DMS153 treated with DMSO at 0.1 percent for 48 hours (cell line): ENCODE data around the gene RSRP1.
"Not testable (repeated sequence)": the region's sequence is repeated elsewhere in the genome, so short reads cannot be mapped to it uniquely, and the experiment has no call there.

Source experiments
- DNase-seq: peaks from one replicate; lab custom pipeline; 2025; ENCODE audit not compliant: unreplicated experiment; lab: John Stamatoyannopoulos, UW

The RSRP1 gene, protein sequence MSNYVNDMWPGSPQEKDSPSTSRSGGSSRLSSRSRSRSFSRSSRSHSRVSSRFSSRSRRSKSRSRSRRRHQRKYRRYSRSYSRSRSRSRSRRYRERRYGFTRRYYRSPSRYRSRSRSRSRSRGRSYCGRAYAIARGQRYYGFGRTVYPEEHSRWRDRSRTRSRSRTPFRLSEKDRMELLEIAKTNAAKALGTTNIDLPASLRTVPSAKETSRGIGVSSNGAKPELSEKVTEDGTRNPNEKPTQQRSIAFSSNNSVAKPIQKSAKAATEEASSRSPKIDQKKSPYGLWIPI

DNA sequence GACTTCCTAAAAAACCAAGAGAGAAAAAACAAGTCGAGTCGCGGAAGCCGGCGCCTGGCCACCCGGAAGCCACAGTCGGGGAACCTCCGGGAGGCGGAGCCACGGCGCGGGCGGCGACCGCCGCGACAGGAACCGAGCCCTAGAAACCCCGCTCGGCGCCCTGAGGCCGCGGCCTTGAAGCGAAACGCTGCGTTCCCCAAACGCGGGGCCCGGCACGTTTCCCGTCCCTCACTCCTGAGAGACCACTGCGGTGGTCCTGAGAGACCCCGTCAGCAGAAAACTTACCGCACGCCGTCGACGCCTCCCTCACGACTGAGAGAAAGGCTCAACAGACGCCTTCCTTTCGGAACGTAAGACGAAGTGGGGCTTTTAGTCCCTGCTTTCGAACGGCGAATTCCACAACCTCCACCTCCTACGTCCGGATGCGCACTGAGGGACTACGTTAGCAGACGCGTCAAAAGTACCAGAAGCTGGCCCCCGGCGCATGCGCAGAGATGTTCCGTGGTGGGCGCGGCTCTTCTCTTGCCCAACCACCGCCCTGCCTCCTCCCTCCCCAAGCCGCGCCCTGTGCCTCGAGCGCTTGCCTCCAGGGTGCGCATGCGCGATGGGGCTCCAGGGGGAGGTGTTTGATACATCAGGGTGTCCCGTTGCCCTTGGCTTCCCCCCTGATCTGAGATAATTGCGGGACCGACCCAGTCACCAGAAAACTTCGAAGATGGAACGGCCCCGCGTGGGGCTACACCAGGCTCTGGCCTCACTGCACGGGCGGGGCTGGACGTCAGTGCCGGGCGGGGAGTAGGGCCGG, at the start of gene RSRP1:
Gene RSRP1 (minus strand): TSS at position 431 of the 805 bp plus-strand sequence. CDS start 491 bp downstream, outside the sequence.
- peak; percentile 96 for DNase-seq

DNA sequence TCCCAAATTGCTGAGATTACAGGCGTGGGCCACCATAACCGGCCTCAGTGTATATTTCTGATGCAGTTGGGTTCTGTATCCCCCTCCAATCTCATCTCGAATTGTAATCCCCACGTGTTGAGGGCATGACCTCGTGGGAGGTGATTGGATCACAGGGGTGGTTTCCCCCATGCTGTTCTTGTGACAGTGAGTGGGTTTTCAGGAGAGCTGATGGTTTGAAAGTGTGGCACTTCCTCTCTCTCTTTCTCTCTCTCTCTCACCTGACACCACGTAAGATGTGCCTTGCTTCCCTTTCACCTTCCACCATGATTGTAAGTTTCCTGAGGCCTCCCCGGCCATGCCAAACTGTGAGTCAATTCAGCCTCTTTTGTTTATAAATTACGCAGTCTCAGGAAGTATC, 49.2 kb upstream of the RSRP1 start:
- DNase-seq: not testable (repeated sequence)

DNA sequence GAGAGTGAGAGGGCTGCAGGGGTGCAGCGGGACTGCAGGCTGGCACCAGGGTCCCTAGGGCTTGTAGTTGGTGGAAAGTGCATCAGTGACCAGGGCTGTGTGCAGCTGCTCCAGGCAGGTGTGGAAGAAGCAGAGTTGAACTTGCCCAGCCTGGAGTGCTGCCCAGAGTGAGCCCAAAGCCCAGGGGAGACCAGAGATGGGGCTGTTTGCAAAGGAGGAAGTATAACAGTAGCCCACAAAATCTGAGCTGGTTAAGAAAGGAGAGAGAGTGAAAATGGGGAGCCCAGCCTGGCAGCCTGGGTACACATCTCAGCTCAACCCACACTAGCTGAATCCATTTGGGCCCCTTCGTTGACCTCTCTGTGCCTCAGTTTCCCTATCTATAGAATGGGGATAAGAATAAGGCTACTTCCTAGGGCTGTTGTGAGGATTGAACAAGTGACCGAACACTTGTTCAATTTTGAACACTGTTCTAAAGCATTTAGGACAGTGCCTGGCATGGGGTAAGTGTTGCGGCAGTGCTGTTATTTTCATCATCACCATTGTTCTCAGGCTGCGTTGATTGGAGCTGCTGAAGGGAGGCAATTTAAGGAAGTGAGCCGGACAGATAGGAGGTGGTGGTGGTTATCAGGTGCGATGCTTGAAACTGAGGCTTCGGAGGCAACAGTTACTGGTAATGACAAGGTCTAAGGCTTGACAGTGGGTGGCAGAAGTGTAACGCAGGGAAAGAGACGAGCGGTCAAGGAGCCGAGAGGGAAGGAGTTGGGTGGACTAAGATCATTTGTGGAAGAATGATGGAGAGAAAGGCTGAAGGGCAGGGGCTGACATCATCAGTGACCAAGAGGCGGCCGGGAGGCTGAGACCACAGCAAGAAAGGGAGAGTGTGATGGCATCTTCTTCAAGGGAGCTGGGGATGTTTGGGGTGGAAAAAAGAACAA, 47.9 kb upstream of the RSRP1 start:
- DNase-seq: not testable (repeated sequence)

GRCh38 chr1:25293426-25293825, 46.2 kb upstream of the RSRP1 start:
- DNase-seq: not testable (repeated sequence)

DNA sequence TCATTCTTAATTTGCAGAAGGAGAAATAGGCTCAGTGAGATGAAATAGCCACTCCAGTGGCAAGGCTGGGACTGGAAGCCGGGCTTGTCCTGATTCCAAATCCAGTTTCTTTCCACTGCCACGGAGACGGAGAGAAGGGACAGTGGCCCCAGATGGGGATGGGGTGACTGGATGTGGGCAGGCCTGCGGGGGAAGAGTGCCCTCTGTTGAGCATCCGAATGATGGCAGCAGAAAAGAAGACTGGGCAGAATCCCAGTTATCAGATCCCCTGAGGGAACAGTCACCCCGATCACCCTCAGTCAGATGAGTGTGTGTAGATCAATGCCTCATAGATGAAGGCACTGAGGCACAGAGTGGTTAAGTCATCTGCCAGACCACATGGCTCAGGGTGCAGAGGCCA, 42.8 kb upstream of the RSRP1 start:
- not testable (repeated sequence) for DNase-seq

DNA sequence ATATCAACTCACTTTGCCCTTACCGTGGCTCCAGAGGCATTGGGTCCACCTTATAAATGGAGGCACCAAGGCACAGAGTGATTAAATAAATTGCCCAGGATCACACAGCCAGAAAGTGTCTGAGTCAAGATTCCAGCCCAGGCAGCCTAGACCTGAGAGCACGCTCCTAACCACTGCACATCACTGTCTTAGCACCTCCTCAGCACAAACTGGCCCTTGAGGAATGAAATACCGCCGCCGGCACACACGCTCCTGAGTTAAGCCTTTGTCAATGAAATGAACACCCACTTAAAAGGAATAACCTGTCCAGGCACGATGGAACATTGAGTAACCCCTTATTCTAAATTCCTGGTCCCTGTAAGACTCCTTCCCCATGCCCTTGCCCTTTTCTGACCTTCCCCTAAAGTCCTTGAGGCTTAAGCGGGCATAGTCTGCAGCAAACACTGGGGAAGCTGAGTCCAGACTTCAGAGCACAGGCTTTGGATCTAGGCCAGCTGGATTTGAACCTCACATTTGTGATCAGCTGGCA, 41.4 kb upstream of the RSRP1 start:
- DNase-seq: not testable (repeated sequence)

DNA sequence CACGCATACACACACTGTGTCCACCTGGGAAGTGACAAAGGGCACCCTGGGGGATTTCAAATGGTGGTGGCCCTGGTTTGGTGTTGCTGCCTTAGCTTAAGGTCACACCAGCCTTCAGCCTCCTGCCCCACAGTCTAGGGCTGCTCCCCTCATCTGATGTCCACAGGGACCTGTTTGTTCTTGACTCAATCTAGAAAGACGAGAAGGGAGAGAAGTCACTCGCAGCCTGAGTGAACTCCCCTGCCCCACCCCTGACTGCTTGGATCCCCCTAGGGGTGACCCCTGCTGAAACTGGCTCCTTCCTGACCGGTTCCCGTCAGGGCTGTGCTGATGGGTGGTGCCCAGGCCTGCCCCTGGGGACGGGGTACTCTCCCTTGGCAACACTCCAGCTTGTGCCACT, 39.9 kb upstream of the RSRP1 start:
- DNase-seq: not testable (repeated sequence)

DNA sequence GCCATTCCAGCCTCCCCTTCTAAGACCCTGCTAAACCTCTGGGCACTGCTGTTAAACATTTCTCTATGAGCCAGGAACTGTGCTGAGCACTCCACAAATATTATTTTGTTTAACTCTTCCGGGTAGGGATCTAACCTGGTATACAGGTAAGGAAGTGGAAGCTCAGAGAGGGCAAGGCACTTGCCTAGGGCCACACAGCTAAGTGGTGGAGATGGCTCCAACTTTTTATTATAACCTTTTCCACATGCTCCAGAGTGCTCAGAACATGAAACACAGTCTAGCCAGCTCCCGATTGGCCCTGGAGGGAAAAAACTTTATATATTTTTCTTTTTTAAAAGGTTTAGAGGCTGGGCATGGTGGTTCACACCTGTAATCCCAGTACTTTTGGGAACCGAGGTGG, 38.6 kb upstream of the RSRP1 start:
- DNase-seq: not testable (repeated sequence)

GRCh38 chr1:25279693-25280111, 32.4 kb upstream of the RSRP1 start:
- DNase-seq: not testable (repeated sequence)

DNA sequence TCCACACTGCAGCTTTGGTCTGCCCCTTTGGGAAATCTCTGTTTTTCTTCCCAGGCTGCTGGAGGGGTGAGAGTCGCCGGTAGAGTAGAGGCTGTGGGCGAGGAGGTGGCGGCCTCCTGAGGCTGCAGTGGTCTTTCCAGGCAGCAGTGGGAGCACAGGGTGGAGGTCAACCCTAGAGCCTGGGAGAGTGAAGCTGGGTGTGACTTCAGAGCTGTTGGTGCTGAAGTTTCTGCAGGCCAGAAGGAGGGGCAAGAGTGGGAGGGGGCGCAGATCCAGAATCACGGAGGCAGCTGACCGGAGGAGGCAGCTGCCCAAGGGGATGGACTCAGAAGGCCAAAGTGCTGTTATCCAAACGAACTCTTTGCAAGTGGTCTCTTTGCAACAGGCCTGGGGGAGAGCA, 31.5 kb upstream of the RSRP1 start:
- not testable (repeated sequence) for DNase-seq

- DNase-seq: not testable (repeated sequence)
Observed at GRCh38 chr1:25278358-25278757, 31.1 kb upstream of the RSRP1 start.

DNA sequence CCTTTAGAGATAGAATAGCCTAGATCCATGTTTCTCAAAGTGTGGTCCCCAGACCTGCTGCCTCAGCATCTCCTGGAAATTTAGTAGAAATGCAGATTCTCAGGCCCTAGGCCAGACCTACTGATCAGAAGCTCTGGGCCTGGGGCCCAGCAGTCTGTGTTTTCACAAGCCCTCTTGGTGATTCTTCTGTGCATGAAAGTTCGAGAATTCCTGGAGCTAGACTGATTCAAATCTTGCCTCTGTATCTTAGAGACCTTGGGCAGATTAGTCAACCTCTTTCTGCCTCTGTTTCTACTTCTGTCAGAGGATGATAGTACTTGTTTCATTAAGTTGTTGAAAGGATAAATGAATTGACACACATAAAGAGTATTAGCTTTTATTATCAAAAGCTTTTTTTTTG, 30.0 kb upstream of the RSRP1 start:
- DNase-seq: not testable (repeated sequence)

DNA sequence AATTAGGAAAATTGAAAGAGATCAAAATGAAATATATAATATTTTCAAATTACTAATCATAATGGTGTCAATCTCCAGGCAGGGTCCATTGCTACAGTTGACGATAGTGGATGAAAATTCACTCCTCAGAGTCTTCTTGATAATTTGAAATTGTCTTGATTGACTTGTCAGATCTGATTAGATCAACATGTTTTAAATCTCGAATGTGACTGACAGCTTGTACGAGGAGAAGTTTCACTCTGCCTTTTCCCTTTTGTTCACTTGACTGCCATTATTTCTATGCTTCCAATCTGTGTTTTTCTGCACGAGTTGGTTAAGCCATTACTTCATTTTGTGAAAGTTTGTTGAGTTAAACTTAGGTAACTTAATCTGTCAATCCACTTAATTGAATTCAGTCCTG, 28.4 kb upstream of the RSRP1 start:
- DNase-seq: not testable (repeated sequence)

GRCh38 chr1:25272238-25272637, 25.0 kb upstream of the RSRP1 start, which contains the start of gene RHD:
Gene RHD (plus strand): TSS chr1:25272509. CDS start chr1:25272548, 39 bp downstream.
- DNase-seq: not testable (repeated sequence)

GRCh38 chr1:25268143-25268760, 21.0 kb upstream of the RSRP1 start:
- DNase-seq: not testable (repeated sequence)

GRCh38 chr1:25267288-25268142, 20.3 kb upstream of the RSRP1 start:
- peak; percentile 48 for DNase-seq

DNA sequence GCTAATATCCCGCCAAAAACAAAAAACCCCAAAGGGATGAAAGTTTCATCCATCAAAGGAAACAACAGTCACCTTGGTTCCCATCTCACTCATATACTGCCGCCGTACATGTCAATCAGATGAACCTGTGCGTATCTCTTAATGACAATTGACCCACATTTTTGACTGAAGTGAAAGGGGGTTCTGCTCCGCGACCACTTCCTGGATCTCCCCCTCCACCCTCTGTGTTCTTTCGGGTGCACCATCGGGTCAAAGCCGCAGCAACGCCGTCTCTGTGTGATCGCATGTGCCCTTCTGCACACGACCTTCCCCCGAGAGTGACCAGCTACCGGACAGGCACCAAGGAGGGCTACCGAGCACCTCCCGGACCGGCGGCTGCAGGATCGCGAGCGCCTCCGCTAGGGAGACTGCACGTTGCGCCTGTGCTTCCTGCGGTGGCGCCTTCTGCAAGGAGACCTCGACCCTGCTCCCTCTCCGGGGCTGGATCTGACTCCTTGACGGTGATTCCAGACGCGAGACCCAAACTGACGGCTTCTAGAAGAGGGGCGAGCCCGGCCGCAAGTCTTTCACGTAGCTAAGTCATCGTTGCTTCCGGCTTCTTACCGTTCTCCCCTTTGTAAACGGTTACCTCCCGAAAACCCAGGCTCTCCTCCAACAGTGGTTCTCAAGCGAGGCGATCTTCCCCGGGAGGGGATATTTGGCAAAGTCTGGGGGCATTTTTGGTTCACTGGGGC, 19.5 kb upstream of the RSRP1 start:
- not testable (repeated sequence) for DNase-seq

- not testable (repeated sequence) for DNase-seq
Observed at GRCh38 chr1:25260336-25260735, 13.1 kb upstream of the RSRP1 start.

- DNase-seq: not testable (repeated sequence)
Observed at GRCh38 chr1:25259813-25260212, 12.6 kb upstream of the RSRP1 start.
